K562 (cell line): ENCODE measurements around the gene RGPD4. TPM values are rescaled to one million over a fixed set of nuclear protein-coding genes. Genes with fewer than 3 reads are reported as not detected.

Experiments used
- ATAC-seq: fragments of 200-7000 bp; cut with Tn5 transposase; 3 replicates; pipeline ENCODE4 v1.9.1; 2020; ENCODE audit warnings: moderate library complexity
- BruUV-seq: library from RNA; stranded (reverse); fragments of 400-500 nt; replicated peaks from 2 replicates; lab custom pipeline; 2021; lab: Mats Ljungman, UMichigan
- CTCF ChIA-PET: fragments of 300-600 bp; formaldehyde crosslinking; extraction: SDS; loops from one replicate; lab custom pipeline; 2021; ENCODE audit warnings: low intra/inter-chr PET ratio; lab: Yijun Ruan, JAX
- POLR2A ChIA-PET: fragments of 300-600, 350-650 bp; sonication (Branson Sonifier 250); formaldehyde crosslinking; extraction: SDS; loops from one replicate; lab custom pipeline; 2021; ENCODE audit warnings: antibody characterized with exemption, inconsistent platforms; lab: Yijun Ruan, JAX
- DNase-seq, 4 experiments: peaks; one replicate each; pipeline versions ENCODE4 v3.0.0 to v3.0.0-alpha.2; 2011 to 2018; ENCODE audit warnings: low spot score in 3 of 4, mixed read lengths in 3 of 4; ENCODE audit errors: extremely low read depth in 1 of 4
- FAIRE-seq: peaks from 2 replicates; lab custom pipeline; 2011; peaks lifted over from hg19 to GRCh38; lab: Jason Lieb, UNC
- H2AFZ ChIP-seq: 2 replicates; pipeline ENCODE4 v1.6.0; 2011; ENCODE audit warnings: low read depth, low read length, control low read depth, inconsistent platforms
- H3K27ac ChIP-seq: fragments of 200-600 bp; 3 replicates; pipeline ENCODE4 v1.8.0; 2011; ENCODE audit warnings: low read depth, mild to moderate bottlenecking, control low read depth, inconsistent platforms, low read length, moderate library complexity, mixed read lengths; ENCODE audit errors: extremely low read depth
- H3K27me3 ChIP-seq, 2 experiments: fragments of 300-600 bp in 1 of 2; 2 replicates in 1 of 2; 3 replicates in 1 of 2; pipeline versions ENCODE4 v1.6.0 to v1.8.0; 2011; ENCODE audit warnings: inconsistent platforms in 2 of 2, low read length in 2 of 2, mild to moderate bottlenecking in 1 of 2, mixed read lengths in 1 of 2, moderate library complexity in 1 of 2; ENCODE audit not compliant: control insufficient read depth in 2 of 2, insufficient read depth in 2 of 2
- H3K36me3 ChIP-seq: fragments of 300-600 bp; 3 replicates; pipeline ENCODE4 v1.8.0; 2011; ENCODE audit warnings: mild to moderate bottlenecking, low read length, inconsistent platforms; ENCODE audit not compliant: control insufficient read depth, insufficient read depth
- H3K4me1 ChIP-seq, 2 experiments: fragments of 200-600 bp in 1 of 2; replicated peaks in 1 of 2; 2 replicates in 1 of 2; 3 replicates in 1 of 2; pipeline versions ENCODE4 v1.5.1 to v1.8.0; 2011; ENCODE audit warnings: inconsistent platforms in 2 of 2, low read length in 2 of 2, mild to moderate bottlenecking in 1 of 2, mixed read lengths in 1 of 2, moderate library complexity in 1 of 2; ENCODE audit not compliant: control insufficient read depth in 2 of 2, insufficient read depth in 2 of 2
- H3K4me2 ChIP-seq: 2 replicates; pipeline ENCODE4 v1.6.1; 2011; ENCODE audit warnings: low read length, control low read depth, inconsistent platforms, mixed read lengths; ENCODE audit not compliant: insufficient read depth
- H3K4me3 ChIP-seq: fragments of 200-600 bp; sonication (generic), shearing (Covaris generic); 2 replicates; pipeline ENCODE4 v1.5.1; 2016; ENCODE audit warnings: control low read depth, inconsistent platforms
- H3K79me2 ChIP-seq: fragments of 200-600 bp; 3 replicates; pipeline ENCODE4 v1.8.0; 2011; ENCODE audit warnings: low read length, inconsistent platforms; ENCODE audit not compliant: control insufficient read depth, insufficient read depth
- H3K9ac ChIP-seq, 2 experiments: 2 replicates each; pipeline versions ENCODE4 v1.6.0 to v1.6.1; 2011; ENCODE audit warnings: low read depth in 2 of 2, low read length in 2 of 2, control low read depth in 1 of 2, inconsistent platforms in 1 of 2, mild to moderate bottlenecking in 1 of 2, mixed read lengths in 1 of 2; ENCODE audit not compliant: insufficient read depth in 1 of 2
- H3K9me1 ChIP-seq: one replicate; pipeline ENCODE4 v1.6.0; 2011; ENCODE audit warnings: inconsistent platforms, mild to moderate bottlenecking, low read length, moderate library complexity; ENCODE audit not compliant: control insufficient read depth, insufficient read depth
- H3K9me3 ChIP-seq: replicated peaks from 2 replicates; pipeline ENCODE4 v1.5.1; 2011; ENCODE audit warnings: low read depth, low read length, inconsistent platforms; ENCODE audit not compliant: control insufficient read depth, insufficient read depth
- H4K20me1 ChIP-seq: replicated peaks from 2 replicates; pipeline ENCODE4 v1.6.1; 2011; ENCODE audit warnings: low read length, inconsistent platforms, mixed read lengths; ENCODE audit not compliant: control insufficient read depth, insufficient read depth
- FOS ChIP-seq: IDR thresholded peaks from 3 replicates; pipeline ENCODE4 v1.6.1; 2011; ENCODE audit not compliant: insufficient read length; ENCODE audit errors: extremely low read depth
- HMGN3 ChIP-seq: IDR thresholded peaks from 2 replicates; pipeline ENCODE4 v1.6.1; 2011; ENCODE audit warnings: borderline replicate concordance, low read depth, mild to moderate bottlenecking, mixed read lengths, low read length; ENCODE audit not compliant: insufficient read length; ENCODE audit errors: extremely low read depth
- SREBF1 ChIP-seq: fragments of 150-350 bp; IDR thresholded peaks from 2 replicates; pipeline ENCODE4 v1.6.1; 2014; ENCODE audit warnings: antibody characterized with exemption, low read depth, low read length, borderline replicate concordance
- TCFL5 ChIP-seq: fragments of 250-450 bp; sonication (Bioruptor Pico); conservative IDR thresholded peaks from 2 replicates; pipeline ENCODE4 v1.6.1; 2021; ENCODE audit warnings: mild to moderate bottlenecking, moderate library complexity, matching md5 sums
- ZC3H8 ChIP-seq: fragments of 450-650 bp; IDR thresholded peaks from 2 replicates; pipeline ENCODE4 v1.6.1; 2017
- WGBS: fragments of 100-300 bp; shearing (Covaris generic); methylation state at CpG from one replicate; pipeline ENCODE4 v1.1.6; 2016; ENCODE audit warnings: low coverage, mixed read lengths; ENCODE audit not compliant: insufficient coverage; ENCODE audit errors: missing lambda C conversion rate; 5-methylcytosine and 5-hydroxymethylcytosine counted together
- in situ Hi-C: fragments of 300-500 bp; cut with MboI; formaldehyde crosslinking; loops from 4 replicates; pipeline ENCODE4 v1.15.0; 2018; ENCODE audit warnings: inconsistent platforms, mixed read lengths
- intact Hi-C: fragments of 100-400 bp; cut with micrococcal nuclease; formaldehyde crosslinking; loops from 2 replicates; pipeline ENCODE4 v1.14.2; 2022
- polyA plus RNA-seq, 8 experiments: library from polyadenylated mRNA; depleted of rRNA in 4 of 8; stranded (reverse) in 5 of 8; unstranded in 3 of 8; fragments of >200 nt; fragmentation: Nextera tagmentation in 2 of 8; fragmentation: Illumina TruSeq in 1 of 8; extraction: Ambion mirVana in 2 of 8; extraction: Trizol in 1 of 8; gene quantifications; 2 replicates each; pipeline versions ENCODE4 v1.2.1 to v1.2.3, GENCODE V29; 2011 to 2014; ENCODE audit warnings: inconsistent platforms in 1 of 8, missing spikeins in 1 of 8
- total RNA-seq, 7 experiments: library from RNA; depleted of rRNA in 6 of 7; stranded (reverse); fragments of >200 nt in 6 of 7; fragmentation: Illumina TruSeq in 2 of 7; extraction: Trizol in 2 of 7; gene quantifications; 2 replicates each; pipeline versions ENCODE4 v1.2.1 to v1.2.3, GENCODE V29; 2011 to 2021; ENCODE audit warnings: low replicate concordance in 1 of 7
- TF ChIP-seq, protein P1 (sequence below): fragments of 450-650 bp; formaldehyde crosslinking; IDR thresholded peaks from 2 replicates; pipeline ENCODE4 v1.4.0; 2020; ENCODE audit warnings: mild to moderate bottlenecking, moderate library complexity

RGPD4 gene
- total and polyA plus RNA-seq, 9 of the 15 experiments (the other 6 are each of a cell fraction or from before 2014, with no cell fraction given), result 0.04 TPM; not detected in 8

DNA sequence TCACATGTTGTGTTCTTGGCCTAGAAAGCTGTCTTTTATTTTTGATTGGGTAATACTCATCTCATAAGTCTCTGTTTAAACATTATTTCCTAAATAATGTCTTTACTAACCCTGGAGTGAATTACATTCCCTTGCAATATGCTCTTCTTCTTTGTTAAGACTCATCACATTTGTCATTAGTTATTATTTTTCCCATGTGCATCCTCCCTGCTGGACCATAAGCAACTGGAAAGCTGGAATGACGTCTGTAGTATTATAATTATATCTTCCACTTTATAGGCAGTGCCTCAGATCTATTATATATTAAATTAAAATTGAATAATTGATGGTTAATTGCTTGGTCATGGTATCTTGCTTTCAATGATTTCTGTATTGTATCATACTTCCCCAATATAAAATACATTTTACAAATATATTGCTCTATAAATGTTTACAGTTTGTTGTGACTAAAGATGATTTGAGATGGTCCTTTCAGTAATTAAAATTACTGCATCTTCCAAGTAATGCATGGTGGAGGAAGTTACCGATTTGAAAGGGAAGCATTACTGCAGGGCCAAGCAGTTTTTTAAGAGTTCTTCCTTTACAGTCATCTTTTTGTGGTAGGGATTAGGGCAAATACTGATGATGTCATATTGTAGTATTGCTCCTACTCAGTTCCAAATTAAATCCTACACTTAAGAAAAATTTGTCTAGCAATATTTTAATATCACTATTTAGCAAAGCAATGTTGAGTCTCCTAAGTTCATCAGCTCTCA lies 2.1 kb upstream of the RGPD4 start:
- Histone ChIP-seq H2AFZ (no peak overlapping the region), H3K9ac (no peak overlapping the region), H3K4me2 (no peak overlapping the region), H3K9me1 (no peaks in the 10 kb centered on the region), H4K20me1 (no peaks in the 10 kb centered on the region), H3K36me3 (no peaks in the 10 kb centered on the region), H3K9me3 (no peaks in the 10 kb centered on the region), H3K4me1 (no peaks in the 10 kb centered on the region), H3K79me2 (no peaks in the 10 kb centered on the region), H3K27ac (no peak overlapping the region), H3K4me3 (no peak overlapping the region), H3K27me3 (no peaks in the 10 kb centered on the region)
- intact Hi-C loops, result no loop called here
- no TSS peak for BruUV-seq
- in situ Hi-C loops, result loop anchor here (25.0 kb wide), 2 partner anchors 113 to 237 kb away; no protein-coding TSS in a partner anchor
- ChIA-PET POLR2A (no interaction called here), CTCF (no interaction called here)
- 3% methylated on average over 2 of the region's 2 CpGs for WGBS
- ATAC-seq (no peak), DNase-seq (no peak), FAIRE-seq (no peak)
- TF ChIP-seq, protein P1, sequence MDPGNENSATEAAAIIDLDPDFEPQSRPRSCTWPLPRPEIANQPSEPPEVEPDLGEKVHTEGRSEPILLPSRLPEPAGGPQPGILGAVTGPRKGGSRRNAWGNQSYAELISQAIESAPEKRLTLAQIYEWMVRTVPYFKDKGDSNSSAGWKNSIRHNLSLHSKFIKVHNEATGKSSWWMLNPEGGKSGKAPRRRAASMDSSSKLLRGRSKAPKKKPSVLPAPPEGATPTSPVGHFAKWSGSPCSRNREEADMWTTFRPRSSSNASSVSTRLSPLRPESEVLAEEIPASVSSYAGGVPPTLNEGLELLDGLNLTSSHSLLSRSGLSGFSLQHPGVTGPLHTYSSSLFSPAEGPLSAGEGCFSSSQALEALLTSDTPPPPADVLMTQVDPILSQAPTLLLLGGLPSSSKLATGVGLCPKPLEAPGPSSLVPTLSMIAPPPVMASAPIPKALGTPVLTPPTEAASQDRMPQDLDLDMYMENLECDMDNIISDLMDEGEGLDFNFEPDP (CRISPR knock-in tag), result no peak
- TF ChIP-seq HMGN3 (no peak), ZC3H8 (no peak), TCFL5 (CRISPR knock-in tag) (no peak), FOS (no peak), SREBF1 (no peak)
